Measurements from ENCODE around the gene PIGO. TPM values are rescaled to one million over a fixed set of nuclear protein-coding genes. Genes with fewer than 3 reads are reported as not detected.
A peak's percentile ranks its signal among the peaks of the same experiment; 100 is the strongest.

Gene PIGO
- total and polyA plus RNA-seq, 9 of the 15 experiments (the other 6 are each of a cell fraction or from before 2014, with no cell fraction given): 5.4 to 13.7 (median 9.7) TPM

- no peak for TF ChIP-seq HOMEZ (CRISPR knock-in tag; IDR thresholded peaks at IDR 0.05)
- no peak for TF ChIP-seq RBM22 (IDR thresholded peaks at IDR 0.05; ENCODE audit: low read depth, low read length, poor library complexity, severe bottlenecking)
- no peak for TF ChIP-seq CCAR2 (IDR thresholded peaks at IDR 0.05; ENCODE audit: low read depth, low read length)
- no peak for TF ChIP-seq ZNF780A (CRISPR knock-in tag; IDR thresholded peaks at IDR 0.05)
- TF ChIP-seq SMARCB1 (IDR thresholded peaks at IDR 0.05; ENCODE audit: insufficient read length, low read depth): no peak
- TF ChIP-seq MYC (IDR thresholded peaks at IDR 0.05; ENCODE audit: low read depth, low read length): peak; percentile 49; the same call in 1 of the 2 replicates
- TF ChIP-seq MYC (CRISPR knock-in tag; IDR thresholded peaks at IDR 0.05; ENCODE audit: borderline replicate concordance, low read depth): no peak
- no peak for TF ChIP-seq USF1 (CRISPR knock-in tag; IDR thresholded peaks at IDR 0.05)
- no peak for TF ChIP-seq ZNF41 (CRISPR knock-in tag; conservative IDR thresholded peaks at IDR 0.05)
- TF ChIP-seq, protein P1, sequence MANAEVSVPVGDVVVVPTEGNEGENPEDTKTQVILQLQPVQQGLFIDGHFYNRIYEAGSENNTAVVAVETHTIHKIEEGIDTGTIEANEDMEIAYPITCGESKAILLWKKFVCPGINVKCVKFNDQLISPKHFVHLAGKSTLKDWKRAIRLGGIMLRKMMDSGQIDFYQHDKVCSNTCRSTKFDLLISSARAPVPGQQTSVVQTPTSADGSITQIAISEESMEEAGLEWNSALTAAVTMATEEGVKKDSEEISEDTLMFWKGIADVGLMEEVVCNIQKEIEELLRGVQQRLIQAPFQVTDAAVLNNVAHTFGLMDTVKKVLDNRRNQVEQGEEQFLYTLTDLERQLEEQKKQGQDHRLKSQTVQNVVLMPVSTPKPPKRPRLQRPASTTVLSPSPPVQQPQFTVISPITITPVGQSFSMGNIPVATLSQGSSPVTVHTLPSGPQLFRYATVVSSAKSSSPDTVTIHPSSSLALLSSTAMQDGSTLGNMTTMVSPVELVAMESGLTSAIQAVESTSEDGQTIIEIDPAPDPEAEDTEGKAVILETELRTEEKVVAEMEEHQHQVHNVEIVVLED (CRISPR knock-in tag; IDR thresholded peaks at IDR 0.05): no peak
- TF ChIP-seq NR2C2 (CRISPR knock-in tag; IDR thresholded peaks at IDR 0.05): no peak
- TF ChIP-seq NR2C2 (tag; IDR thresholded peaks at IDR 0.05): peak; percentile 78
- no peak for TF ChIP-seq ZNF277 (CRISPR knock-in tag; IDR thresholded peaks at IDR 0.05; ENCODE audit: borderline replicate concordance)
- TF ChIP-seq ZBTB43 (CRISPR knock-in tag; IDR thresholded peaks at IDR 0.05): no peak
- peak; percentile 83 for TF ChIP-seq NEUROD1 (IDR thresholded peaks at IDR 0.05; ENCODE audit: borderline replicate concordance, low read depth, low read length, partially characterized antibody)
- no peak for TF ChIP-seq RBM39 (optimal IDR thresholded peaks at IDR 0.05; ENCODE audit: low read depth, low read length)
- TF ChIP-seq MAFF (IDR thresholded peaks at IDR 0.05; ENCODE audit: low read length): no peak
- no peak for TF ChIP-seq PCBP2 (IDR thresholded peaks at IDR 0.05; ENCODE audit: low read depth, low read length, poor library complexity, severe bottlenecking)
- TF ChIP-seq L3MBTL2 (IDR thresholded peaks at IDR 0.05): no peak
- no peak for TF ChIP-seq ZNF561 (CRISPR knock-in tag; conservative IDR thresholded peaks at IDR 0.05)
Observed at GRCh38 chr9:35108946-35109575, 12.7 kb upstream of the PIGO start (continued).

Data from K562 (cell line).